Neutrophil (primary cell): ENCODE data around the gene TSEN15.

Source experiments
- H3K27ac ChIP-seq: fragments of 200-600 bp; sonication (generic); 2 replicates; pipeline ENCODE4 v1.5.1; 2016; ENCODE audit warnings: mild to moderate bottlenecking, moderate library complexity
- H3K27me3 ChIP-seq: fragments of 200-600 bp; sonication (generic); 2 replicates; pipeline ENCODE4 v1.6.0; 2016; ENCODE audit warnings: mild to moderate bottlenecking
- H3K36me3 ChIP-seq: fragments of 200-600 bp; sonication (generic); 2 replicates; pipeline ENCODE4 v1.5.1; 2017
- H3K4me1 ChIP-seq, 2 experiments: fragments of 200-600 bp in 1 of 2; sonication (generic) in 1 of 2; 1 replicate in 1 of 2; 2 replicates in 1 of 2; pipeline versions ENCODE4 v1.5.1 to v1.6.1; 2013 to 2016; ENCODE audit warnings: low read depth in 1 of 2, low read length in 1 of 2, mild to moderate bottlenecking in 1 of 2, moderate library complexity in 1 of 2; ENCODE audit not compliant: control insufficient read depth in 1 of 2, insufficient read depth in 1 of 2
- H3K4me3 ChIP-seq, 2 experiments: fragments of 200-600 bp in 1 of 2; sonication (generic) in 1 of 2; 1 replicate in 1 of 2; 2 replicates in 1 of 2; pipeline ENCODE4 v1.5.1; 2013 to 2016; ENCODE audit warnings: low read depth in 1 of 2, low read length in 1 of 2, mild to moderate bottlenecking in 1 of 2, moderate library complexity in 1 of 2
- H3K9me3 ChIP-seq: fragments of 200-600 bp; sonication (generic); 2 replicates; pipeline ENCODE4 v1.5.1; 2016
- CTCF ChIP-seq: fragments of 200-600 bp; sonication (generic); IDR thresholded peaks from 2 replicates; pipeline ENCODE4 v1.5.1; 2016; ENCODE audit warnings: antibody characterized with exemption

TSEN15 gene

GRCh38 chr1:184012187-184012586, 39.3 kb upstream of the TSEN15 start:
- Histone ChIP-seq H3K4me3 (no peak overlapping the region), H3K27ac (no peak overlapping the region), H3K27me3 (no peaks in the 10 kb centered on the region), H3K9me3 (no peaks in the 10 kb centered on the region), H3K4me1 (peaks cover 0 to 4% of the 10 kb centered on the region in 2 experiments), H3K36me3 (no peaks in the 10 kb centered on the region)
- TF ChIP-seq CTCF: no peak

DNA sequence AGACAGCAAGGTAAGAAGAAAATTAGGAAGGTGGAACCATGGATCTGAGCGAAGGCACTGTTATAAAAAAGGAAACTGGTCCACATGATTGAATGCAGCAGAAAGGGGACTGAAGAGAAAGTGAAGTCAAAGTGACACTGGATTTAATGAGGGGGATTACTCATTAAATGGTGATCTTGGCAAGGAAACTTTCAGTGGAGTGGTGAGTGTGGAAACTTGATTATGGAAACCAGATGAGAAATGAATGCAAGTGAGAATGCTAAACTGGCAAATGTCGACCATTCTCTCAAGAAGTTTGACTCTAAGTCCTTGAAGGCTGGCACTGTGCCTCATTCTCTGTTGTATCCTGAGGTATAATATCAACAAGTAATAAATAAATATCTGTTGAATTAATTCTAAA, 37.3 kb upstream of the TSEN15 start:
- no peak for TF ChIP-seq CTCF
- Histone ChIP-seq H3K9me3 (no peaks in the 10 kb centered on the region), H3K4me1 (peaks cover 0 to 9% of the 10 kb centered on the region in 2 experiments), H3K36me3 (no peaks in the 10 kb centered on the region), H3K4me3 (no peak overlapping the region), H3K27ac (no peak overlapping the region), H3K27me3 (no peaks in the 10 kb centered on the region)

GRCh38 chr1:184016169-184016568, 35.4 kb upstream of the TSEN15 start:
- H3K27ac ChIP-seq: no peak overlapping the region
- no peak for TF ChIP-seq CTCF
- no peaks in the 10 kb centered on the region for H3K27me3 ChIP-seq
- no peak overlapping the region for H3K4me3 ChIP-seq
- H3K36me3 ChIP-seq: no peaks in the 10 kb centered on the region
- peaks cover 0 to 9% of the 10 kb centered on the region in 2 experiments for H3K4me1 ChIP-seq
- no peaks in the 10 kb centered on the region for H3K9me3 ChIP-seq

DNA sequence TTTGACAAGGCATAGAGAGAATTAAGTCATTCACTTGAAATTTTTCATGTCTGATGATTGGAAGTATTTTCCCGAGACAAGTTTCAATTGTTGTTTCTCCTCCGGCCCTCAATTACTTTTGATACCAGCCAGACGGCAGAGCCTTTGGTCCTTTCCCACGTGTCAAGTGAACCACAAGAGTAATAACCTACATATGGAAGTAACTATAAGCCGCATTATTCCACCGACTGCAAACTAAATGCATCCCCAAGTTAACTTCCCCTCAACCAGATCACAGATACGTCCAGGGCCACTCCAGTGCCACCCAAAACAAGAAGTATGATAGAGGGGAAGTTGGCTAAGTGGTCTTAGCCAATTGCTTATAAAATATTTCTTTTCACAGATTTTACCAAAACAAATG, 34.2 kb upstream of the TSEN15 start:
- no peak for TF ChIP-seq CTCF
- H3K4me1 ChIP-seq: peaks cover 0 to 9% of the 10 kb centered on the region in 2 experiments

GRCh38 chr1:184018622-184019021, 32.9 kb upstream of the TSEN15 start:
- Histone ChIP-seq H3K4me1 (peaks cover 0 to 9% of the 10 kb centered on the region in 2 experiments), H3K27ac (no peak overlapping the region), H3K9me3 (no peaks in the 10 kb centered on the region), H3K27me3 (no peaks in the 10 kb centered on the region), H3K36me3 (no peaks in the 10 kb centered on the region), H3K4me3 (no peak overlapping the region)
- no peak for TF ChIP-seq CTCF

More for the DNA sequence above, 34.2 kb upstream of the TSEN15 start:
- Histone ChIP-seq H3K27ac (no peak overlapping the region), H3K36me3 (no peaks in the 10 kb centered on the region), H3K9me3 (no peaks in the 10 kb centered on the region), H3K27me3 (no peaks in the 10 kb centered on the region), H3K4me3 (no peak overlapping the region)

- Histone ChIP-seq H3K27ac (no peak overlapping the region), H3K4me1 (peaks cover 0 to 9% of the 10 kb centered on the region in 2 experiments)
- no peak for TF ChIP-seq CTCF
These were observed 32.5 kb upstream of the TSEN15 start for GRCh38 chr1:184019069-184019468.

More at GRCh38 chr1:184019069-184019468, 32.5 kb upstream of the TSEN15 start:
- no peaks in the 10 kb centered on the region for H3K36me3 ChIP-seq
- H3K4me3 ChIP-seq: no peak overlapping the region
- H3K27me3 ChIP-seq: no peaks in the 10 kb centered on the region
- H3K9me3 ChIP-seq: no peaks in the 10 kb centered on the region
